Measurements from ENCODE around the gene B4GAT1. TPM values are rescaled to one million over a fixed set of nuclear protein-coding genes. Genes with fewer than 3 reads are reported as not detected.
"Not testable (repeated sequence)": the region's sequence is repeated elsewhere in the genome, so short reads cannot be mapped to it uniquely, and the experiment has no call there.

B4GAT1 gene
- total and polyA plus RNA-seq, 2 of the 13 experiments (the other 11 are each of a cell fraction or from before 2014, with no cell fraction given) = 40.4 to 109 TPM

DNA sequence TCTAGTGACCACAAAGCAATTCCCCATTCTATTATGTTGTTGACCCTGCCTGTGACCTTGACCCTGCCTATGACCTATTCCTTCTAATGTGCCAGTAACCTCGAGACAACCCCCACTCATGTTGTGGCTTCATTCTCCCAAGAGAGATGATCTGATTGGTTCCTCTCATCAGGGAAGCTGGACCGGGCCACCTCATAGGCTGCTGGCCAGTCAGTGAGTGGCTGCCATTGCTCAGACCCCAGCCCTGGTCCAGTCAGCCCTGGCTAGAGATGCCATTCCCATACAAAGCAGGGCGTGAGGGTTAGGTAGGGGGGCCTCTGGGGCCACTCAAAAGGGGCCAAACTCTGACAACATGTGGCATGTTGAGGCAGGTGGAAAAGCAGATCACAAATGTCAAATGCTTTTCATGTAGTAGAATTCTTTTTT, 12.2 kb upstream of the B4GAT1 start (continued):
- TF ChIP-seq, protein P1, sequence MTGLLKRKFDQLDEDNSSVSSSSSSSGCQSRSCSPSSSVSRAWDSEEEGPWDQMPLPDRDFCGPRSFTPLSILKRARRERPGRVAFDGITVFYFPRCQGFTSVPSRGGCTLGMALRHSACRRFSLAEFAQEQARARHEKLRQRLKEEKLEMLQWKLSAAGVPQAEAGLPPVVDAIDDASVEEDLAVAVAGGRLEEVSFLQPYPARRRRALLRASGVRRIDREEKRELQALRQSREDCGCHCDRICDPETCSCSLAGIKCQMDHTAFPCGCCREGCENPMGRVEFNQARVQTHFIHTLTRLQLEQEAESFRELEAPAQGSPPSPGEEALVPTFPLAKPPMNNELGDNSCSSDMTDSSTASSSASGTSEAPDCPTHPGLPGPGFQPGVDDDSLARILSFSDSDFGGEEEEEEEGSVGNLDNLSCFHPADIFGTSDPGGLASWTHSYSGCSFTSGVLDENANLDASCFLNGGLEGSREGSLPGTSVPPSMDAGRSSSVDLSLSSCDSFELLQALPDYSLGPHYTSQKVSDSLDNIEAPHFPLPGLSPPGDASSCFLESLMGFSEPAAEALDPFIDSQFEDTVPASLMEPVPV (CRISPR knock-in tag; IDR thresholded peaks at IDR 0.05) = no peak
- TF ChIP-seq KDM2A (CRISPR knock-in tag; IDR thresholded peaks at IDR 0.05; ENCODE audit: borderline replicate concordance, low read depth) = no peak
- no peak for TF ChIP-seq PAX8 (CRISPR knock-in tag; IDR thresholded peaks at IDR 0.05; ENCODE audit: borderline replicate concordance)
- TF ChIP-seq ZBTB8A (CRISPR knock-in tag; IDR thresholded peaks at IDR 0.05; ENCODE audit: borderline replicate concordance, low read depth) = no peak

DNA sequence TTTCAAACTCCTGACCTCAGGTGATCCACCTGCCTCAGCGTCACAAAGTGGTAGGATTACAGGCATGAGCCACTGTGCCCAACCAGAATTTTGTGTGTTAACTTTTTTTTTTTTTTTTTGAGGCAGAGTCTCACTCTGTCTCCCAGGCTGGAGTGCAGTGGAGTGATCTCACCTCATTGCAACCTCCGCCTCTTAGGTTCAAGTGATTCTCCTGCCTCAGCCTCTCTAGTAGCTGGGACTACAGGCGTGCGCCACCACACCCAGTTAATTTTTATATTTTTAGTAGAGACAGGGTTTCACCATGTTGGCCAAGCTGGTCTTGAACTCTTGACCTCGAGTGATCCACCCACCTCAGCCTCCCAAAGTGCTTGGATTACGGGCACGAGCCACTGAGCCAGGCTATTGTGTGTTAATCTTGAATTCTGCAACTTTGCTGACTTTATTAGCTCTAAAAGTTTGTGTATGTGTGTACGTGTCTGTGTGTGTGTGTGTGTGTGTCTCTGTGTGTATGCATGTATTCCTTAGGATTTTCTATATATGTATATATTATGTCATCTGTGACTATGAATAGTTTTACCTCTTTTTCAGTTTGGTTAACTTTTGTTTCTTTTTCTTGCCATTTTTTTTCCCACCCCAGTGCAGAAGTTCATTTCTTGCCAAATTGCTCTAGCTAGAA, 3.3 kb upstream of the B4GAT1 start:
- peak overlapping the region; percentile 98 for H3K27ac ChIP-seq (ENCODE audit: extremely low read length, insufficient read depth, low read length)
- peak overlapping the region; percentile 79 for H3K4me2 ChIP-seq (ENCODE audit: low read depth, low read length)
- H3K36me3 ChIP-seq (replicated peaks in 1 of 2; ENCODE audit: control insufficient read depth in 1 of 2, insufficient read depth in 2 of 2, low read length in 2 of 2); intact Hi-C loops (cut with micrococcal nuclease; ENCODE audit: unreplicated experiment); BruUV-seq (replicated peaks); CTCF ChIA-PET (ENCODE audit: low intra/inter-chr PET ratio, low total read pairs); DNase-seq (ENCODE audit: low spot score); in situ Hi-C loops (cut with HindIII; ENCODE audit: extremely low pct_ligation_motif_present, low pct_unique_long_range_greater_than_20kb); H2AFZ ChIP-seq (ENCODE audit: low read length); ATAC-seq; H3K9me3 ChIP-seq (ENCODE audit: low read length); H3K27me3 ChIP-seq (ENCODE audit: control insufficient read depth in 1 of 2, insufficient read depth in 2 of 2, low read length in 2 of 2); H4K20me1 ChIP-seq (ENCODE audit: insufficient read depth, low read length); FAIRE-seq; TF ChIP-seq LCORL (IDR thresholded peaks at IDR 0.05): not testable (repeated sequence)
- peak overlapping the region; percentile 1 to 54 (median 11); a peak in 2 of 6 replicates for H3K4me3 ChIP-seq (replicated peaks in 1 of 3; ENCODE audit: insufficient read depth in 1 of 3, low read depth in 2 of 3, low read length in 3 of 3)
- H3K79me2 ChIP-seq (ENCODE audit: insufficient read depth, low read length) = peaks cover 37% of the 10 kb centered on the region
- POLR2A ChIA-PET = interaction anchor here (0.9 to 2.5 kb wide), 12 partner anchors 9 to 62 kb away, joined by 3 to 14 read pairs (median 4); partner anchors contain the start of genes CD248, RIN1, TMEM151A and YIF1A
- peak overlapping the region; percentile 67 for H3K9ac ChIP-seq (ENCODE audit: insufficient read depth, low read depth, low read length)
- H3K4me1 ChIP-seq (ENCODE audit: insufficient read depth, low read length) = peaks cover 67% of the 10 kb centered on the region
- WGBS (ENCODE audit: low lambda C conversion rate) = 34% methylated on average over 8 of the region's 8 CpGs
- peak; percentile 94 for TF ChIP-seq ZNF460 (CRISPR knock-in tag; IDR thresholded peaks at IDR 0.05; ENCODE audit: borderline replicate concordance)
- TF ChIP-seq MEIS2 (CRISPR knock-in tag; IDR thresholded peaks at IDR 0.05) = 0 out of 2 replicates have a peak, but pooled peaks have one; percentile 29
- TF ChIP-seq PITX1 (CRISPR knock-in tag; IDR thresholded peaks at IDR 0.05) = peak; percentile 21; the same call in 1 of the 2 replicates
- peak; percentile 37; the same call in 1 of the 2 replicates for TF ChIP-seq RXRA (CRISPR knock-in tag; IDR thresholded peaks at IDR 0.05)
- 0 out of 2 replicates have a peak, but pooled peaks have one; percentile 23 for TF ChIP-seq BRD4 (CRISPR knock-in tag; IDR thresholded peaks at IDR 0.05)
- TF ChIP-seq, protein P2, sequence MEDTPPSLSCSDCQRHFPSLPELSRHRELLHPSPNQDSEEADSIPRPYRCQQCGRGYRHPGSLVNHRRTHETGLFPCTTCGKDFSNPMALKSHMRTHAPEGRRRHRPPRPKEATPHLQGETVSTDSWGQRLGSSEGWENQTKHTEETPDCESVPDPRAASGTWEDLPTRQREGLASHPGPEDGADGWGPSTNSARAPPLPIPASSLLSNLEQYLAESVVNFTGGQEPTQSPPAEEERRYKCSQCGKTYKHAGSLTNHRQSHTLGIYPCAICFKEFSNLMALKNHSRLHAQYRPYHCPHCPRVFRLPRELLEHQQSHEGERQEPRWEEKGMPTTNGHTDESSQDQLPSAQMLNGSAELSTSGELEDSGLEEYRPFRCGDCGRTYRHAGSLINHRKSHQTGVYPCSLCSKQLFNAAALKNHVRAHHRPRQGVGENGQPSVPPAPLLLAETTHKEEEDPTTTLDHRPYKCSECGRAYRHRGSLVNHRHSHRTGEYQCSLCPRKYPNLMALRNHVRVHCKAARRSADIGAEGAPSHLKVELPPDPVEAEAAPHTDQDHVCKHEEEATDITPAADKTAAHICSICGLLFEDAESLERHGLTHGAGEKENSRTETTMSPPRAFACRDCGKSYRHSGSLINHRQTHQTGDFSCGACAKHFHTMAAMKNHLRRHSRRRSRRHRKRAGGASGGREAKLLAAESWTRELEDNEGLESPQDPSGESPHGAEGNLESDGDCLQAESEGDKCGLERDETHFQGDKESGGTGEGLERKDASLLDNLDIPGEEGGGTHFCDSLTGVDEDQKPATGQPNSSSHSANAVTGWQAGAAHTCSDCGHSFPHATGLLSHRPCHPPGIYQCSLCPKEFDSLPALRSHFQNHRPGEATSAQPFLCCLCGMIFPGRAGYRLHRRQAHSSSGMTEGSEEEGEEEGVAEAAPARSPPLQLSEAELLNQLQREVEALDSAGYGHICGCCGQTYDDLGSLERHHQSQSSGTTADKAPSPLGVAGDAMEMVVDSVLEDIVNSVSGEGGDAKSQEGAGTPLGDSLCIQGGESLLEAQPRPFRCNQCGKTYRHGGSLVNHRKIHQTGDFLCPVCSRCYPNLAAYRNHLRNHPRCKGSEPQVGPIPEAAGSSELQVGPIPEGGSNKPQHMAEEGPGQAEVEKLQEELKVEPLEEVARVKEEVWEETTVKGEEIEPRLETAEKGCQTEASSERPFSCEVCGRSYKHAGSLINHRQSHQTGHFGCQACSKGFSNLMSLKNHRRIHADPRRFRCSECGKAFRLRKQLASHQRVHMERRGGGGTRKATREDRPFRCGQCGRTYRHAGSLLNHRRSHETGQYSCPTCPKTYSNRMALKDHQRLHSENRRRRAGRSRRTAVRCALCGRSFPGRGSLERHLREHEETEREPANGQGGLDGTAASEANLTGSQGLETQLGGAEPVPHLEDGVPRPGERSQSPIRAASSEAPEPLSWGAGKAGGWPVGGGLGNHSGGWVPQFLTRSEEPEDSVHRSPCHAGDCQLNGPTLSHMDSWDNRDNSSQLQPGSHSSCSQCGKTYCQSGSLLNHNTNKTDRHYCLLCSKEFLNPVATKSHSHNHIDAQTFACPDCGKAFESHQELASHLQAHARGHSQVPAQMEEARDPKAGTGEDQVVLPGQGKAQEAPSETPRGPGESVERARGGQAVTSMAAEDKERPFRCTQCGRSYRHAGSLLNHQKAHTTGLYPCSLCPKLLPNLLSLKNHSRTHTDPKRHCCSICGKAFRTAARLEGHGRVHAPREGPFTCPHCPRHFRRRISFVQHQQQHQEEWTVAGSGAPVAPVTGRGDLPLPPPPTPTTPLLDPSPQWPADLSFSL (CRISPR knock-in tag; IDR thresholded peaks at IDR 0.05) = 0 out of 2 replicates have a peak, but pooled peaks have one; percentile 35
- TF ChIP-seq LCORL (CRISPR knock-in tag; IDR thresholded peaks at IDR 0.05) = 0 out of 2 replicates have a peak, but pooled peaks have one; percentile 7
- TF ChIP-seq TEAD3 (CRISPR knock-in tag; optimal IDR thresholded peaks at IDR 0.05; ENCODE audit: borderline replicate concordance) = peak; percentile 7
